ENCODE measurements around the gene ITGB5.

The ITGB5 gene

GRCh38 chr3:124881976-124882697 lies 5.0 kb downstream of the ITGB5 start:
- Histone ChIP-seq H3K36me3 (ENCODE audit: insufficient read depth, low read length) (no peaks in the 10 kb centered on the region), H3K4me1 (ENCODE audit: control insufficient read depth, insufficient read depth, low read length, unreplicated experiment) (peaks cover 61% of the 10 kb centered on the region), H3K79me2 (ENCODE audit: control insufficient read depth, insufficient read depth, low read length, unreplicated experiment) (peaks cover 76% of the 10 kb centered on the region), H3K4me3 (ENCODE audit: low read depth, low read length) (peak overlapping the region; percentile 5; the same call in 1 of the 2 replicates), H3K27me3 (ENCODE audit: insufficient read depth, low read length) (no peaks in the 10 kb centered on the region), H2AFZ (ENCODE audit: low read length, unreplicated experiment) (no peak overlapping the region), H3K27ac (ENCODE audit: low read depth, low read length) (no peak overlapping the region)

DNA sequence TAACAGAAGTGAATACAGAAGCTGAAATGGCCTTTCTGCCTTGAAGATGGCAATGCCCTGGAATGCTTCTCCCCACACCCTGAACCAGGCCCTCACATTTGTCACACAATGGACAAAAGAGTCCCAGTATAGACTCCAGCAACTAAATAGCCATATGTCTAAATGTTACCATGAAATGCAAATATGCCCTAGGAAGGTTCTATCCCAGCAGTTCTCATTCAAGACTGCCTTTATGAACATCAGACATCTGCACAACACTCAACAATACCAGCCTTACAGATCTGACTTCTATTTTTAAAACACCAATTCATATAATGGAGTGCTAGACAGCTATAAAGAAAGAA lies 7.9 kb downstream of the ITGB5 start:
- peaks cover 67% of the 10 kb centered on the region for H3K4me1 ChIP-seq (ENCODE audit: control insufficient read depth, insufficient read depth, low read length, unreplicated experiment)
- H3K27ac ChIP-seq (ENCODE audit: low read depth, low read length), result peak overlapping the region; percentile 89
- peaks cover 83% of the 10 kb centered on the region for H3K79me2 ChIP-seq (ENCODE audit: control insufficient read depth, insufficient read depth, low read length, unreplicated experiment)
- H3K27me3 ChIP-seq (ENCODE audit: insufficient read depth, low read length), result no peaks in the 10 kb centered on the region
- H2AFZ ChIP-seq (ENCODE audit: low read length, unreplicated experiment), result no peak overlapping the region
- H3K36me3 ChIP-seq (ENCODE audit: insufficient read depth, low read length), result no peaks in the 10 kb centered on the region
- H3K4me3 ChIP-seq (ENCODE audit: low read depth, low read length), result peak overlapping the region; percentile 5; the same call in 1 of the 2 replicates

DNA sequence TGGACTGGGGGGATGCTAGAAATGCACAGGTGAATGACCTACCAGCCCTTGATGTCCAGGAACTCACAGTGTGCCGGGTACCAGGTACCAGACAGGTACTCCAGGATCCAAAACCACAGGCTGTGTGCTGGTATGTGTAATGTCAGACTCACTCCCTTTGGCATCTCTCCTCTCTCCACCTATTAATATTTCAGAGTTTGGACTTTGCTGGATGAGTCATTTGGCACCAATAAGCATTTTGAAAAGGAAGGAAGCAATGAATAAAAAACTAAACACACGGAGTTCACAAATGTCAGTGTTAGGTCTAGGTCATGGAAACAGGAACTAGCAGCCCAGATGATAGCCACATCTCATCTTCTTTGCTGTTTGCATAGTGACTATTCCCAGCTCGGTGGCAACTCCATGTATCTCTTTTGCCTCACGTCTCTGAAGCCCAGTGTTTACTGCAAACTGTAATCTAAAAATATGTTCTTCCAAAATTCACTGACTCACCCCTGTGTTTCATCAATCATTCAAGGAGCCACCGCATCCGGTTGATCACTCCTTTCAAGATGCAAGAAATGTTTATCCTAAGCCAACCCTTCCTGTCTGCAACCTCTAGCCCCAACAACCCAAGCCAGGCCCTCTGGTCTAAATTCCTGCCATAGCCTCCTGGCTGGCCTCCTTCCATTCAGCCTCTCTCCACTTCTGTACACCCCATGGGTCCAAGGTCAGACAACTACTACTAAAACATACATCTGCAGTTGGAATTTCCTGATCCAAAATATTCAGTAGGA lies 8.4 kb downstream of the ITGB5 start:
- peak overlapping the region; percentile 89 for H3K27ac ChIP-seq (ENCODE audit: low read depth, low read length)
- H3K27me3 ChIP-seq (ENCODE audit: insufficient read depth, low read length), result no peaks in the 10 kb centered on the region
- peak overlapping the region; percentile 18; the same call in 1 of the 2 replicates for H3K4me3 ChIP-seq (ENCODE audit: low read depth, low read length)
- peaks cover 62% of the 10 kb centered on the region for H3K4me1 ChIP-seq (ENCODE audit: control insufficient read depth, insufficient read depth, low read length, unreplicated experiment)
- peaks cover 83% of the 10 kb centered on the region for H3K79me2 ChIP-seq (ENCODE audit: control insufficient read depth, insufficient read depth, low read length, unreplicated experiment)
- no peak overlapping the region for H2AFZ ChIP-seq (ENCODE audit: low read length, unreplicated experiment)
- H3K36me3 ChIP-seq (ENCODE audit: insufficient read depth, low read length), result no peaks in the 10 kb centered on the region

DNA sequence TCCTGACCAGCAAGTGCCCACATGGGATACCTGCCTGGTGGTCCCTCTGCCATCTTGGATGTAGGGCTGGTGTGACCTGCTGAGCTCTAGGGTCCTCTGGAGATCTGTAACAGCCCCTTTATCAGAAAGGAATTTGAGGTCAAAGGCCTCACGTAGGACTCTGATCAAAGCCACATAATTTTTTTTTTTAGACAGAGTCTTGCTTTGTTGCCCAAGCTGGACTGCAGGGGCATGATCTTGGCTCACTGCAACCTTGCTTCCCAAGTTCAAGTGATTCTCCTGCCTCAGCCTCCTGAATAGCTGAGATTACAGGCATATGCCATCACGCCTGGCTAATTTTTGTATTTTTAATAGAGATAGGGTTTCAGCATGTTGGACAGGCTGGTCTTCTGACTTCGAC lies 9.5 kb downstream of the ITGB5 start:
- H2AFZ ChIP-seq (ENCODE audit: low read length, unreplicated experiment), result no peak overlapping the region
- peaks cover 76% of the 10 kb centered on the region for H3K79me2 ChIP-seq (ENCODE audit: control insufficient read depth, insufficient read depth, low read length, unreplicated experiment)
- H3K4me1 ChIP-seq (ENCODE audit: control insufficient read depth, insufficient read depth, low read length, unreplicated experiment), result peaks cover 52% of the 10 kb centered on the region
- H3K36me3 ChIP-seq (ENCODE audit: insufficient read depth, low read length), result no peaks in the 10 kb centered on the region
- H3K4me3 ChIP-seq (ENCODE audit: low read depth, low read length), result no peak overlapping the region
- no peaks in the 10 kb centered on the region for H3K27me3 ChIP-seq (ENCODE audit: insufficient read depth, low read length)
- H3K27ac ChIP-seq (ENCODE audit: low read depth, low read length), result peak overlapping the region; percentile 89

DNA sequence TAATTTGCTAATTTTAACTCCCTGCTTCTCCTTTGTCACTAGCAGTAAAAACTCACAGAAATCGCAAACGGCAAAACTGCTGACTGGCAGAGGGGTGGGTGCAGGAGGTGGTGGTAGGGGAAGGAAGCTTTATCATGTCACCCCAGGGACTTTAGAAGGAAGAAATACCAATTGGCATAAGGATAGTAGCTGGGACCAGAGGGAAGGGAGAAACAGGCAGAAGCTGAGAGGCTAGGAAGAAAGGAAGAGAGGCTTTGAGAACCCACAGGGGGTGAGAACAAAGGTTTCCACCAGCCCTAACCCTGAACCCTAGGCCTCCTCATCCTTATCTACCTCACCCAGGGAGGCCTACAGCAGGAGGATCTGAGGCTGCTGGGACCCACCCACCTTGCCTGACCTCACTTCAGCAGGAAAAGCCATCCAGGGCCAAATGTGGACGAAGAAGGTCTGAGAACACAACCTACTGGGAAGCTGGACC lies 10.7 kb downstream of the ITGB5 start:
- H3K27ac ChIP-seq (ENCODE audit: low read depth, low read length), result no peak overlapping the region
- peaks cover 64% of the 10 kb centered on the region for H3K79me2 ChIP-seq (ENCODE audit: control insufficient read depth, insufficient read depth, low read length, unreplicated experiment)
- H3K36me3 ChIP-seq (ENCODE audit: insufficient read depth, low read length), result 0 out of 2 replicates have a peak, but pooled peaks cover 7% of the 10 kb centered on the region
- no peak overlapping the region for H3K4me3 ChIP-seq (ENCODE audit: low read depth, low read length)
- H3K27me3 ChIP-seq (ENCODE audit: insufficient read depth, low read length), result no peaks in the 10 kb centered on the region
- H3K4me1 ChIP-seq (ENCODE audit: control insufficient read depth, insufficient read depth, low read length, unreplicated experiment), result peaks cover 43% of the 10 kb centered on the region
- no peak overlapping the region for H2AFZ ChIP-seq (ENCODE audit: low read length, unreplicated experiment)

DNA sequence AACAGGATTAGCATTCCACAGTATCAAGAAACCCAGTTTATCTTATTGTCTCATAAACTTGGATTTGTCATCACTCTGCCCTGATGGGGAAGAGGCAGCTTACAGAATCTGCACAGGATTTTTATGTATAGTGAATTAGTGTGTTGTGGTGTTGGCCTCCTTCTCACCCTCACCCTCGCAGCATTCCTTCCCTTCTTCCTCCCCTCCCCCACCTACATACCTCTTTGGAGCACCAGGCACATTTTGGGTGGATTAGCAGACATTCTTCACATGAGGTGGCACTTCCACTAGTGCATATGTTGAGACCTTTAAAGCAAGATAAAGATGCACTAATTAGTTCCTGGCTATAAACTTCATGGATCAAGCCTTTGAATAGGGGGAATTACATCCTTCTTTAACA lies 13.9 kb downstream of the ITGB5 start:
- peaks cover 11% of the 10 kb centered on the region; the same call in 1 of the 2 replicates for H3K36me3 ChIP-seq (ENCODE audit: insufficient read depth, low read length)
- no peak overlapping the region for H3K27ac ChIP-seq (ENCODE audit: low read depth, low read length)
- no peaks in the 10 kb centered on the region for H3K27me3 ChIP-seq (ENCODE audit: insufficient read depth, low read length)
- H3K79me2 ChIP-seq (ENCODE audit: control insufficient read depth, insufficient read depth, low read length, unreplicated experiment), result peaks cover 50% of the 10 kb centered on the region
- H3K4me1 ChIP-seq (ENCODE audit: control insufficient read depth, insufficient read depth, low read length, unreplicated experiment), result peaks cover 25% of the 10 kb centered on the region
- H3K4me3 ChIP-seq (ENCODE audit: low read depth, low read length), result no peak overlapping the region
- H2AFZ ChIP-seq (ENCODE audit: low read length, unreplicated experiment), result no peak overlapping the region

DNA sequence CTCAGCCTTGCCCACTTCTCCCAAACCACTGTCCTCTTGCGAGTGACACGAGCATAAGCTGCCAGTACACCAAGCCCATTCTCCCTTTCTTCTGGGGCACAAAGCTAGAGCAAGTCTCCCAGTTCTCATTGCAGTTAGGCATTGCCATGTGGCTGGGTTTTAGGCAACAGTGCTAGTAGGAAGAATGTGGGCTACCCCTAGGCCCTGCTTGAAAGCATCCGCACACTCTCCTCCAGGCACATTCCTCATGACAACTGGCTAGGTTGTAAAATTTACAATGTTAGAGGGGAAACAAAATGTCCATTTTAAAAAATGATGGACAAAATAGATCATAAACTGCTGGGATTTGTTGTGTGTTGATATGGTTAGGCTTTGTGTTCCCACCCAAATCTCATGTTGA lies 19.7 kb downstream of the ITGB5 start:
- no peak overlapping the region for H3K4me3 ChIP-seq (ENCODE audit: low read depth, low read length)
- H3K79me2 ChIP-seq (ENCODE audit: control insufficient read depth, insufficient read depth, low read length, unreplicated experiment), result peaks cover 8% of the 10 kb centered on the region
- H2AFZ ChIP-seq (ENCODE audit: low read length, unreplicated experiment), result no peak overlapping the region
- no peak overlapping the region for H3K27ac ChIP-seq (ENCODE audit: low read depth, low read length)
- H3K4me1 ChIP-seq (ENCODE audit: control insufficient read depth, insufficient read depth, low read length, unreplicated experiment), result no peaks in the 10 kb centered on the region
- H3K27me3 ChIP-seq (ENCODE audit: insufficient read depth, low read length), result no peaks in the 10 kb centered on the region
- peaks cover 15% of the 10 kb centered on the region; the same call in 1 of the 2 replicates for H3K36me3 ChIP-seq (ENCODE audit: insufficient read depth, low read length)

DNA sequence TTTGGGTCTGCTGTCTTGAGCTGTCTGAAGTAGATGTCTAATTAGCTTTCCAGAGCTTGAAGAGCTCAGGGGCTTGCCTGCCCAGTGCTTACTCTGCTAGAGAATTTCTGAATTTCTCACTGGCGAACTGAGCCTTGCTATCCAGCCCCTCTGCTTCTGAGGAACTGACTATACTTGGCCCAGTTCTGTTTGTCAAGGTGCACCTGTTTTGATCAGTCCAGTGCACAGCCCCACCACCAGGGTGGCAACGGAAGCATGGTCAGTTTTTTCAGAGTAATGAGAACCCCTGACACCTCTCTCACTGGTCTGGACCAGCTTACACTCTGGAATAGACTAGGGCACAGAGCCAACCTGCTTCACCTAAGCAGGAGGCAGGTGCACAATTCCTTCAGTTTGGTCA lies 25.2 kb downstream of the ITGB5 start:
- peaks cover 5% of the 10 kb centered on the region for H3K79me2 ChIP-seq (ENCODE audit: control insufficient read depth, insufficient read depth, low read length, unreplicated experiment)
- peaks cover 35% of the 10 kb centered on the region for H3K4me1 ChIP-seq (ENCODE audit: control insufficient read depth, insufficient read depth, low read length, unreplicated experiment)
- H3K27ac ChIP-seq (ENCODE audit: low read depth, low read length), result peak overlapping the region; percentile 44

DNA sequence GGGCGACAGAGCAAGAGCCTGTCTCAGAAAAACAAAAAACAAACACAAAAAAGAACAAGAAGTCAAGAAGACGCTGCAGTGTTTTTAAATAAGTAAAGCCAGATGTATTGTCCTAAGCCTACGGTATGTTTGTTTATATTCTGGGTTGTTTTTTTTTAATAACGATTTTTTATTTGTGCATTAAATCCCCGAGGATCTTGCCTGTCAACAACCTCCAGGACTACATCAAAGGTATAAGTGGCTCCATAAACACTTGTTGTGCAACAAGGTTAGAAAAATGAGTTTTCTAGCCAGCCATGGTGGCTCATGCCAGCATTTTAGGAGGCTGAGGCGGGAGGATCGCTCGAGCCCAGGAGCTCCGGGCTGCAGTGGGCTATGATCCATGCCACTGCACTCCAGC lies 26.1 kb downstream of the ITGB5 start:
- Histone ChIP-seq H2AFZ (ENCODE audit: low read length, unreplicated experiment) (no peak overlapping the region), H3K79me2 (ENCODE audit: control insufficient read depth, insufficient read depth, low read length, unreplicated experiment) (peaks cover 9% of the 10 kb centered on the region), H3K4me3 (ENCODE audit: low read depth, low read length) (no peak overlapping the region), H3K36me3 (ENCODE audit: insufficient read depth, low read length) (peaks cover 15% of the 10 kb centered on the region), H3K4me1 (ENCODE audit: control insufficient read depth, insufficient read depth, low read length, unreplicated experiment) (peaks cover 35% of the 10 kb centered on the region), H3K27me3 (ENCODE audit: insufficient read depth, low read length) (no peaks in the 10 kb centered on the region), H3K27ac (ENCODE audit: low read depth, low read length) (peak overlapping the region; percentile 89)

More for the DNA sequence above, 25.2 kb downstream of the ITGB5 start:
- no peak overlapping the region for H2AFZ ChIP-seq (ENCODE audit: low read length, unreplicated experiment)
- H3K36me3 ChIP-seq (ENCODE audit: insufficient read depth, low read length), result peaks cover 6% of the 10 kb centered on the region; the same call in 1 of the 2 replicates
- H3K4me3 ChIP-seq (ENCODE audit: low read depth, low read length), result no peak overlapping the region
- H3K27me3 ChIP-seq (ENCODE audit: insufficient read depth, low read length), result no peaks in the 10 kb centered on the region

DNA sequence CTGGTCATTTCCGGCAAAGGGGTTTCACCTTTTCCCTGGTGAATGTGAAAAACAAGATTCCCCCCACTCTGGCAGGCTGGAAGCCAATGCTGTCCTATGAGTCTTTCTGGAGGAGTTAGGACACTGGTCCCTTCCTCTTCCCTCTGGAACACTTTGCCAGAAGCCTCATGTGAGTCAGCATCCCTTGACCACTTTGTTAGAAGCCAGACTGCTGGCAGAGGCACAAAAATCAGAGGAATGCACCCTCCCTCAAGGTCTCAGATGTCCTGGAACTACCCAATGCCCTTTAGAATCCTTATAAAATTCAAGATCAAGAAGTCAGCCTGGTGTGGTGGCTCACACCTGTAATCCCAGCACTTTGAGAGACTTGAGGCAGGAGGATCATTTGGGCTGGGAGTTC lies 26.6 kb downstream of the ITGB5 start:
- Histone ChIP-seq H3K27ac (ENCODE audit: low read depth, low read length) (peak overlapping the region; percentile 89), H2AFZ (ENCODE audit: low read length, unreplicated experiment) (no peak overlapping the region), H3K79me2 (ENCODE audit: control insufficient read depth, insufficient read depth, low read length, unreplicated experiment) (peaks cover 14% of the 10 kb centered on the region), H3K36me3 (ENCODE audit: insufficient read depth, low read length) (peaks cover 18% of the 10 kb centered on the region), H3K27me3 (ENCODE audit: insufficient read depth, low read length) (no peaks in the 10 kb centered on the region), H3K4me1 (ENCODE audit: control insufficient read depth, insufficient read depth, low read length, unreplicated experiment) (peaks cover 35% of the 10 kb centered on the region), H3K4me3 (ENCODE audit: low read depth, low read length) (no peak overlapping the region; the same call in 1 of the 2 replicates)
